HG03196 (cell line): ENCODE results near the gene ARMC3.
"Not testable (repeated sequence)": the region's sequence is repeated elsewhere in the genome, so short reads cannot be mapped to it uniquely, and the experiment has no call there.

Experiments used
- ATAC-seq: cut with Tn5 transposase; IDR thresholded peaks from one replicate; pipeline ENCODE4 v1.9.1; 2021; ENCODE audit not compliant: unreplicated experiment

ARMC3 gene

GRCh38 chr10:22927661-22928403 lies at the start of gene ARMC3:
ARMC3 (plus strand) TSS chr10:22928053; CDS start chr10:22931997, 3,944 bp downstream.
- peak; percentile 71 for ATAC-seq

GRCh38 chr10:22891797-22892196 lies 36.1 kb upstream of the ARMC3 start:
- no peak for ATAC-seq

- ATAC-seq = no peak
These were observed 34.1 kb upstream of the ARMC3 start for GRCh38 chr10:22893781-22894180.

GRCh38 chr10:22894714-22895113 lies 33.1 kb upstream of the ARMC3 start:
- no peak for ATAC-seq

GRCh38 chr10:22895252-22895651 lies 32.6 kb upstream of the ARMC3 start:
- ATAC-seq = no peak

- ATAC-seq = no peak
These were observed 30.5 kb upstream of the ARMC3 start for GRCh38 chr10:22897371-22897770.

- no peak for ATAC-seq
These were observed 28.5 kb upstream of the ARMC3 start for GRCh38 chr10:22899307-22899706.

GRCh38 chr10:22899775-22900174 lies 28.1 kb upstream of the ARMC3 start:
- ATAC-seq = no peak

GRCh38 chr10:22900841-22901601 lies 26.8 kb upstream of the ARMC3 start:
- ATAC-seq = no peak

- not testable (repeated sequence) for ATAC-seq
These were observed 25.7 kb upstream of the ARMC3 start for GRCh38 chr10:22902147-22902546.

- no peak for ATAC-seq
These were observed 24.2 kb upstream of the ARMC3 start for GRCh38 chr10:22903694-22904093.

GRCh38 chr10:22906767-22907166 lies 21.1 kb upstream of the ARMC3 start:
- ATAC-seq = no peak

GRCh38 chr10:22908837-22909236 lies 19.0 kb upstream of the ARMC3 start:
- no peak for ATAC-seq

- not testable (repeated sequence) for ATAC-seq
These were observed 18.2 kb upstream of the ARMC3 start for GRCh38 chr10:22909673-22910072.

- no peak for ATAC-seq
These were observed 16.8 kb upstream of the ARMC3 start for GRCh38 chr10:22911067-22911466.

- ATAC-seq = no peak
These were observed 15.7 kb upstream of the ARMC3 start for GRCh38 chr10:22911889-22912762.

- no peak for ATAC-seq
These were observed 15.0 kb upstream of the ARMC3 start for GRCh38 chr10:22912763-22913384.

GRCh38 chr10:22913474-22914092 lies 14.3 kb upstream of the ARMC3 start:
- ATAC-seq = no peak

- no peak for ATAC-seq
These were observed 12.5 kb upstream of the ARMC3 start for GRCh38 chr10:22915314-22915713.

GRCh38 chr10:22925088-22925487 lies 2.8 kb upstream of the ARMC3 start:
- ATAC-seq = no peak
